HepG2 (cell line): Measurements from ENCODE around the gene PPP1R9A. TPM values are rescaled to one million over a fixed set of nuclear protein-coding genes. Genes with fewer than 3 reads are reported as not detected.

Experiments
- ATAC-seq: fragments of 200-7000 bp; cut with Tn5 transposase; 3 replicates; pipeline ENCODE4 v1.9.1; 2020; ENCODE audit warnings: mild to moderate bottlenecking, moderate library complexity
- BruUV-seq: library from RNA; stranded (reverse); fragments of 400-500 nt; replicated peaks from 2 replicates; lab custom pipeline; 2021; lab: Mats Ljungman, UMichigan
- CTCF ChIA-PET: fragments of 300-600 bp; formaldehyde crosslinking; extraction: SDS; loops from one replicate; lab custom pipeline; 2021; ENCODE audit warnings: low total read pairs, inconsistent platforms, low intra/inter-chr PET ratio; lab: Yijun Ruan, JAX
- POLR2A ChIA-PET: fragments of 350-600 bp; sonication (Branson Sonifier 250); formaldehyde crosslinking; loops from one replicate; lab custom pipeline; 2020; ENCODE audit warnings: antibody characterized with exemption, inconsistent platforms; lab: Yijun Ruan, JAX
- DNase-seq: peaks from one replicate; pipeline ENCODE4 v3.0.0-alpha.2; 2015; ENCODE audit warnings: low spot score
- FAIRE-seq: peaks from 3 replicates; lab custom pipeline; 2011; peaks lifted over from hg19 to GRCh38; lab: Jason Lieb, UNC
- H2AFZ ChIP-seq: one replicate; pipeline ENCODE4 v1.6.1; 2011; ENCODE audit warnings: low read length, inconsistent platforms
- H3K27ac ChIP-seq: fragments of 300-600 bp; 3 replicates; pipeline ENCODE4 v1.8.0; 2011; ENCODE audit warnings: mixed run types, mild to moderate bottlenecking, mixed read lengths, low read length, inconsistent platforms; ENCODE audit not compliant: insufficient read depth; ENCODE audit errors: extremely low read length
- H3K27me3 ChIP-seq, 2 experiments: fragments of 200-600 bp in 1 of 2; 2 replicates in 1 of 2; 3 replicates in 1 of 2; pipeline versions ENCODE4 v1.6.0 to v1.8.0; 2011; ENCODE audit warnings: low read length in 2 of 2, mild to moderate bottlenecking in 2 of 2, moderate library complexity in 2 of 2, inconsistent platforms in 1 of 2; ENCODE audit not compliant: insufficient read depth in 2 of 2, control insufficient read depth in 1 of 2
- H3K36me3 ChIP-seq, 2 experiments: fragments of 200-600 bp in 1 of 2; replicated peaks in 1 of 2; 2 replicates in 1 of 2; 3 replicates in 1 of 2; pipeline versions ENCODE4 v1.5.1 to v1.8.0; 2011; ENCODE audit warnings: low read length in 2 of 2, inconsistent platforms in 1 of 2; ENCODE audit not compliant: insufficient read depth in 2 of 2, control insufficient read depth in 1 of 2
- H3K4me1 ChIP-seq: 2 replicates; pipeline ENCODE4 v1.5.1; 2012; ENCODE audit warnings: low read length, inconsistent platforms; ENCODE audit not compliant: insufficient read depth
- H3K4me2 ChIP-seq: 2 replicates; pipeline ENCODE4 v1.6.0; 2011; ENCODE audit warnings: low read depth, low read length, inconsistent platforms
- H3K4me3 ChIP-seq, 3 experiments: fragments of 200-600 bp in 1 of 3; sonication (generic), shearing (Covaris generic) in 1 of 3; replicated peaks in 1 of 3; 2 replicates each; pipeline ENCODE4 v1.5.1; 2011 to 2016; ENCODE audit warnings: low read length in 3 of 3, inconsistent platforms in 2 of 3, low read depth in 2 of 3, mild to moderate bottlenecking in 2 of 3, control low read depth in 1 of 3, mixed read lengths in 1 of 3; ENCODE audit not compliant: insufficient read depth in 1 of 3
- H3K79me2 ChIP-seq: one replicate; pipeline ENCODE4 v1.6.1; 2011; ENCODE audit warnings: low read length, inconsistent platforms; ENCODE audit not compliant: insufficient read depth
- H3K9ac ChIP-seq: 2 replicates; pipeline ENCODE4 v1.6.0; 2011; ENCODE audit warnings: mild to moderate bottlenecking, low read depth, low read length, inconsistent platforms; ENCODE audit not compliant: insufficient read depth
- H3K9me3 ChIP-seq: 2 replicates; pipeline ENCODE4 v1.5.1; 2012; ENCODE audit warnings: mild to moderate bottlenecking, low read length
- H4K20me1 ChIP-seq: 2 replicates; pipeline ENCODE4 v1.6.0; 2011; ENCODE audit warnings: inconsistent platforms, mild to moderate bottlenecking, low read length, moderate library complexity; ENCODE audit not compliant: insufficient read depth
- AHR ChIP-seq: IDR thresholded peaks from 2 replicates; pipeline ENCODE4 v1.6.1; 2018; ENCODE audit warnings: missing genetic modification reagents, missing compliant biosample characterization
- CC2D1A ChIP-seq: sonication (generic); formaldehyde crosslinking; IDR thresholded peaks from 2 replicates; pipeline ENCODE4 v1.8.1; 2023; ENCODE audit warnings: mild to moderate bottlenecking, missing genetic modification reagents
- FOXA3 ChIP-seq: IDR thresholded peaks from 2 replicates; pipeline ENCODE4 v1.6.1; 2016; ENCODE audit warnings: missing genetic modification reagents, missing compliant biosample characterization
- GLI4 ChIP-seq: sonication (generic); formaldehyde crosslinking; IDR thresholded peaks from 2 replicates; pipeline ENCODE4 v1.5.1; 2020; ENCODE audit warnings: missing genetic modification reagents, mild to moderate bottlenecking, moderate library complexity, borderline replicate concordance
- HOXA7 ChIP-seq: sonication (generic); formaldehyde crosslinking; IDR thresholded peaks from 2 replicates; pipeline ENCODE4 v1.8.1; 2022; ENCODE audit warnings: mild to moderate bottlenecking, missing genetic modification reagents, moderate library complexity
- RAD51 ChIP-seq: fragments of 450-650 bp; IDR thresholded peaks from 2 replicates; pipeline ENCODE4 v1.6.1; 2016; ENCODE audit warnings: borderline replicate concordance
- SKI ChIP-seq: fragments of 450-650 bp; IDR thresholded peaks from one replicate; pipeline ENCODE4 v1.6.1; 2018; ENCODE audit warnings: mild to moderate bottlenecking; ENCODE audit not compliant: partially characterized antibody
- ZFP82 ChIP-seq: sonication (generic); formaldehyde crosslinking; IDR thresholded peaks from 2 replicates; pipeline ENCODE4 v1.5.1; 2020; ENCODE audit warnings: mild to moderate bottlenecking, missing genetic modification reagents, borderline replicate concordance
- ZNF12 ChIP-seq: sonication (generic); formaldehyde crosslinking; IDR thresholded peaks from 2 replicates; pipeline ENCODE4 v1.5.0; 2020; ENCODE audit warnings: missing genetic modification reagents
- ZNF678 ChIP-seq: sonication (generic); formaldehyde crosslinking; IDR thresholded peaks from 2 replicates; pipeline ENCODE4 v1.4.0; 2020; ENCODE audit warnings: mild to moderate bottlenecking, missing genetic modification reagents
- WGBS: methylation state at CpG from one replicate; pipeline ENCODE4 v1.1.6; 2017; ENCODE audit warnings: low lambda C conversion rate; 5-methylcytosine and 5-hydroxymethylcytosine counted together
- in situ Hi-C: cut with HindIII; loops from 2 replicates; pipeline ENCODE4 v1.10.0; 2017; ENCODE audit warnings: low pct_unique_long_range_greater_than_20kb; ENCODE audit not compliant: extremely low pct_ligation_motif_present
- intact Hi-C: fragments of 100-400 bp; cut with micrococcal nuclease; formaldehyde crosslinking; loops from one replicate; pipeline ENCODE4 v1.10.0; 2022; ENCODE audit not compliant: unreplicated experiment
- polyA plus RNA-seq, 8 experiments: library from polyadenylated mRNA; depleted of rRNA in 3 of 8; stranded (reverse) in 7 of 8; unstranded in 1 of 8; fragments of >200 nt; fragmentation: Illumina TruSeq in 4 of 8; extraction: Trizol in 4 of 8; gene quantifications; 2 replicates each; pipeline versions ENCODE4 v1.2.1 to v1.2.3, GENCODE V29; 2011 to 2016; ENCODE audit warnings: low read depth in 4 of 8, missing spikeins in 1 of 8, mixed read lengths in 1 of 8; ENCODE audit not compliant: insufficient read depth in 1 of 8
- total RNA-seq, 5 experiments: library from RNA; depleted of rRNA; stranded (reverse); fragments of >200 nt; fragmentation: Illumina TruSeq; extraction: Trizol; gene quantifications; 2 replicates each; pipeline ENCODE4 v1.2.3, GENCODE V29; 2016; ENCODE audit warnings: low read depth in 1 of 5
- TF ChIP-seq, protein P1 (sequence below): sonication (generic); formaldehyde crosslinking; IDR thresholded peaks from 2 replicates; pipeline ENCODE4 v1.4.0; 2020; ENCODE audit warnings: low read depth, mild to moderate bottlenecking, missing genetic modification reagents
- TF ChIP-seq, protein P2 (sequence below): sonication (generic); formaldehyde crosslinking; IDR thresholded peaks from 2 replicates; pipeline ENCODE4 v1.8.1; 2022; ENCODE audit warnings: mild to moderate bottlenecking, missing genetic modification reagents
- TF ChIP-seq, protein P3 (sequence below): sonication (generic); formaldehyde crosslinking; IDR thresholded peaks from 2 replicates; pipeline ENCODE4 v1.5.0; 2020; ENCODE audit warnings: missing genetic modification reagents

PPP1R9A gene
- total and polyA plus RNA-seq, 2 of the 13 experiments (the other 11 are each of a cell fraction or from before 2014, with no cell fraction given) = 11.4 to 31.9 TPM

DNA sequence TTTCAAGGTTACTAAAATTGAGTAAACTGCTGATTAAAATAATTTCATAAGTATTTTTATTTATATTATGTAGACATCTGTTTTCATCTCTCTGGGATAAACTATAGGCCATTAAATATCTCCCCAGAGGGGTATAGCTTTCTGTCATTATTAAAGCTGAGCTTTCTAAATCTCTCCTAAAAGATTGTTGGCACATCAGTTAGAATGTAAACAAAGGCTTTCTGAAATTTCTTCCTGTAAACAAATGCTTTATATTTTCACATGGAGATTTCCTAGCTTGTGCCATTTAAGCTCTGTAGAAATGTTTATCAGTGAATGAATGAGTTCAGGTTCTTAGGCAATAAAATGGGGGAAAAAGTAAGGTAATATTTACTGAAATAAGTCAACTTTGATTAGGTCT, 35.7 kb downstream of the PPP1R9A start:
- no peak overlapping the region for H3K4me2 ChIP-seq
- no peak overlapping the region for H2AFZ ChIP-seq
- peaks cover 16% of the 10 kb centered on the region for H3K4me1 ChIP-seq
- H3K9ac ChIP-seq = no peak overlapping the region
- FAIRE-seq = no peak
- peaks cover 26% of the 10 kb centered on the region for H3K79me2 ChIP-seq
- CTCF ChIA-PET = no interaction called here
- POLR2A ChIA-PET = interaction anchor here (1.1 kb wide), 1 partner anchor 10 kb away, joined by 3 read pairs; no protein-coding TSS in a partner anchor
- intact Hi-C loops = no loop called here
- H3K27me3 ChIP-seq = no peaks in the 10 kb centered on the region
- ATAC-seq = no peak
- no peaks in the 10 kb centered on the region for H3K9me3 ChIP-seq
- no peak for DNase-seq
- in situ Hi-C loops = no loop called here
- no peak overlapping the region for H3K4me3 ChIP-seq
- TF ChIP-seq FOXA3 = peak; percentile 18; the same call in 1 of the 2 replicates
- TF ChIP-seq SKI = no peak
- H3K36me3 ChIP-seq = peaks cover 0 to 1% of the 10 kb centered on the region in 2 experiments; a peak in 1 of 5 replicates
- H3K27ac ChIP-seq = no peak overlapping the region
- no TSS peak for BruUV-seq
- H4K20me1 ChIP-seq = no peaks in the 10 kb centered on the region; the same call in 1 of the 2 replicates

DNA sequence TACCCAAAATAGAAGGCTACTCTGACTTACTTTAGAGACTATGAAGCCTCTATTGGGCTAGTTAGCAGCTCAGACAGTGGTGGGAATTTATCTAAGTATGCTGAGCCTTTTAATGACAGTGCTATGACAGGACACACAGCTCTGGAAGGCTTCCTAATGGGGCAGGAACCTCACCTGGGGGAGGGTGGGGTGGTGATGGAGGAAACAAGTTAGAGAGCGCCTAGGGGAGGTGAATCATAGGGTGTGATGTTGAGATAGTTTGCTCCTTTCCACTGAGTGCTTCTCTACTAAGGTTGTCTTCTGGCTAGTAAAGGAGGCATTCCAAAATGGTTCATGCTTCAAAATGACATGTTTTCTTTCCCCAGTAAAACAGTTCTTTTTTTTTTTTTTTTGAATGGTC, 42.1 kb downstream of the PPP1R9A start:
- 100% methylated on average over 1 of the region's 1 CpG for WGBS
- no peak overlapping the region for H3K27ac ChIP-seq
- FAIRE-seq (no peak), ATAC-seq (no peak), DNase-seq (no peak)
- no peaks in the 10 kb centered on the region; the same call in 1 of the 2 replicates for H4K20me1 ChIP-seq
- in situ Hi-C loops = no loop called here
- TF ChIP-seq ZNF12 (CRISPR knock-in tag) (no peak), ZFP82 (no peak), AHR (CRISPR knock-in tag) (no peak), RAD51 (no peak), HOXA7 (CRISPR knock-in tag) (no peak), CC2D1A (CRISPR knock-in tag) (no peak), GLI4 (CRISPR knock-in tag) (no peak), ZNF678 (no peak)
- TF ChIP-seq, protein P1, sequence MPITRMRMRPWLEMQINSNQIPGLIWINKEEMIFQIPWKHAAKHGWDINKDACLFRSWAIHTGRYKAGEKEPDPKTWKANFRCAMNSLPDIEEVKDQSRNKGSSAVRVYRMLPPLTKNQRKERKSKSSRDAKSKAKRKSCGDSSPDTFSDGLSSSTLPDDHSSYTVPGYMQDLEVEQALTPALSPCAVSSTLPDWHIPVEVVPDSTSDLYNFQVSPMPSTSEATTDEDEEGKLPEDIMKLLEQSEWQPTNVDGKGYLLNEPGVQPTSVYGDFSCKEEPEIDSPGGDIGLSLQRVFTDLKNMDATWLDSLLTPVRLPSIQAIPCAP = no peak
- TF ChIP-seq, protein P2, sequence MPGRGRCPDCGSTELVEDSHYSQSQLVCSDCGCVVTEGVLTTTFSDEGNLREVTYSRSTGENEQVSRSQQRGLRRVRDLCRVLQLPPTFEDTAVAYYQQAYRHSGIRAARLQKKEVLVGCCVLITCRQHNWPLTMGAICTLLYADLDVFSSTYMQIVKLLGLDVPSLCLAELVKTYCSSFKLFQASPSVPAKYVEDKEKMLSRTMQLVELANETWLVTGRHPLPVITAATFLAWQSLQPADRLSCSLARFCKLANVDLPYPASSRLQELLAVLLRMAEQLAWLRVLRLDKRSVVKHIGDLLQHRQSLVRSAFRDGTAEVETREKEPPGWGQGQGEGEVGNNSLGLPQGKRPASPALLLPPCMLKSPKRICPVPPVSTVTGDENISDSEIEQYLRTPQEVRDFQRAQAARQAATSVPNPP (CRISPR knock-in tag) = no peak
- TF ChIP-seq, protein P3, sequence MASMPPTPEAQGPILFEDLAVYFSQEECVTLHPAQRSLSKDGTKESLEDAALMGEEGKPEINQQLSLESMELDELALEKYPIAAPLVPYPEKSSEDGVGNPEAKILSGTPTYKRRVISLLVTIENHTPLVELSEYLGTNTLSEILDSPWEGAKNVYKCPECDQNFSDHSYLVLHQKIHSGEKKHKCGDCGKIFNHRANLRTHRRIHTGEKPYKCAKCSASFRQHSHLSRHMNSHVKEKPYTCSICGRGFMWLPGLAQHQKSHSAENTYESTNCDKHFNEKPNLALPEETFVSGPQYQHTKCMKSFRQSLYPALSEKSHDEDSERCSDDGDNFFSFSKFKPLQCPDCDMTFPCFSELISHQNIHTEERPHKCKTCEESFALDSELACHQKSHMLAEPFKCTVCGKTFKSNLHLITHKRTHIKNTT (CRISPR knock-in tag) = no peak
- H3K27me3 ChIP-seq = no peaks in the 10 kb centered on the region
- intact Hi-C loops = no loop called here
- H3K36me3 ChIP-seq = peaks cover 0 to 1% of the 10 kb centered on the region in 2 experiments; a peak in 1 of 5 replicates
- no peak overlapping the region for H3K9ac ChIP-seq
- no peak overlapping the region for H3K4me3 ChIP-seq
- BruUV-seq = no TSS peak
- H3K79me2 ChIP-seq = peaks cover 19% of the 10 kb centered on the region
- no peak overlapping the region for H3K4me2 ChIP-seq
- no peak overlapping the region for H2AFZ ChIP-seq
- no peaks in the 10 kb centered on the region for H3K4me1 ChIP-seq
- H3K9me3 ChIP-seq = no peaks in the 10 kb centered on the region
- POLR2A ChIA-PET = no interaction called here
- CTCF ChIA-PET = no interaction called here
